SH-SY5Y (cell line): Measurements from ENCODE around the gene HOXB5.

Experiments used
- GATA2 ChIP-seq: IDR thresholded peaks from 2 replicates; pipeline ENCODE4 v1.6.1; 2011; ENCODE audit warnings: mild to moderate bottlenecking, low read depth, low read length
- GATA3 ChIP-seq: IDR thresholded peaks from 2 replicates; pipeline ENCODE4 v1.6.1; 2011; ENCODE audit warnings: low read depth, mild to moderate bottlenecking, low read length, moderate library complexity

DNA sequence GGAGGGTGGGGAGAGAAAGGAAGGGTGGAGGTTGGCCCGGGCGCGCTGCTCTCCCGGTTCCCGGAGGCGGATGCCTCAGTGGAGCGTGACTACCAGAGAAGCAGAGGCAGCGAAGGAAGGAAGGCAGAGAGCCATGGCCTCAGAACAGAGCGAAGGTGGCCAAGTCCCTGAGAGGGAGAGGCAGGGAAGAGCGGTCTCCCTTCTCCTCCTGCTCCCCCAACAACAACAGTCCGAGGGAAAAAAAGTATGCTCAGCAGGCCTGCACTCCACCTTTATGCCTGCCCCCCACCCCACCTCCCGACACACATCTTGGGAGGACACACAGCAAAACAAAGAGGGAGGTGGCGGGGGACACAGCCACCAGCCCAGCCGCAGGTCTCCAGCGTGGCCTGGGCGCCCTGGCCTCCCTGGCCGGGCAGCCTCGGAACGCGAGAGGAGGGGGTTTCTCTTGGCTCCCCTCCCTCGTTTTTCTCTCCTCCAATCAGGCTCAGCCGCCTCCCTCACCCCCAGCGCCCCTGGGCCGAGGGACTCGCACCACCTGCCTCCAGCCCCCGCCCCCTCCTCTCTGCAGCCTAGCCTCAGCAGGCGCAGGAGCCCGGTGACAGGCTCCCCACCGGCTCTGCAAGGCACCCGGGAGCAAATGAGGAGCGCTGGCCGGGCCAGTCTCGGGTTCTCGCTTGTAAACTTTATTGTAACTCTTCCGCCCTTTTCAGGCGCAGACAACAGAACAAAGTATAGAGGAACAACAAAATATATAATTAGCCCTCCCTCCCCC is 18.3 kb upstream of the HOXB5 start:
- TF ChIP-seq GATA2 (no peak), GATA3 (no peak)
